Liver (tissue), 9 donors: Measurements from ENCODE around the gene CRHR2. TPM values are rescaled to one million over a fixed set of nuclear protein-coding genes. Genes with fewer than 3 reads are reported as not detected.

Source experiments
- DNase-seq: peaks from one replicate; pipeline ENCODE4 v3.0.0-alpha.2; 2017; ENCODE audit warnings: low spot score
- H3K27ac ChIP-seq, 2 donors: one replicate each; pipeline ENCODE4 v1.7.0; 2013; ENCODE audit warnings: inconsistent platforms in 2 of 2, low read length in 2 of 2, control low read depth in 1 of 2, low read depth in 1 of 2, mild to moderate bottlenecking in 1 of 2
- H3K27me3 ChIP-seq, 4 donors: one replicate each; pipeline versions ENCODE4 v1.6.1 to v1.7.0; 2013; ENCODE audit warnings: low read length in 3 of 4, inconsistent platforms in 1 of 4, mild to moderate bottlenecking in 1 of 4, moderate library complexity in 1 of 4; ENCODE audit not compliant: control insufficient read depth in 4 of 4, insufficient read depth in 4 of 4
- H3K36me3 ChIP-seq, 4 donors: one replicate each; pipeline versions ENCODE4 v1.6.1 to v1.7.0; 2013; ENCODE audit warnings: low read length in 3 of 4, mild to moderate bottlenecking in 3 of 4, low read depth in 1 of 4, moderate library complexity in 1 of 4; ENCODE audit not compliant: control insufficient read depth in 4 of 4, insufficient read depth in 3 of 4
- H3K4me1 ChIP-seq, 4 donors: one replicate each; pipeline versions ENCODE4 v1.6.1 to v1.7.0; 2013; ENCODE audit warnings: low read length in 3 of 4, mild to moderate bottlenecking in 3 of 4, moderate library complexity in 1 of 4; ENCODE audit not compliant: control insufficient read depth in 4 of 4, insufficient read depth in 4 of 4
- H3K4me3 ChIP-seq, 3 donors: one replicate each; pipeline versions ENCODE4 v1.6.1 to v1.7.0; 2013; ENCODE audit warnings: low read length in 3 of 3, control low read depth in 1 of 3, low read depth in 1 of 3, mild to moderate bottlenecking in 1 of 3
- H3K9ac ChIP-seq, 2 donors: one replicate each; pipeline ENCODE4 v1.7.0; 2013; ENCODE audit warnings: low read length in 2 of 2, mild to moderate bottlenecking in 2 of 2, moderate library complexity in 2 of 2, control low read depth in 1 of 2, low read depth in 1 of 2
- H3K9me3 ChIP-seq, 4 donors: one replicate each; pipeline versions ENCODE4 v1.6.1 to v1.7.0; 2013; ENCODE audit warnings: low read length in 3 of 4; ENCODE audit not compliant: control insufficient read depth in 4 of 4
- EGR1 ChIP-seq, 2 donors: IDR thresholded peaks; 2 replicates each; pipeline ENCODE4 v1.6.1; 2016 to 2018; ENCODE audit warnings: antibody characterized with exemption in 2 of 2, low read depth in 2 of 2
- FOXA1 ChIP-seq: IDR thresholded peaks from 2 replicates; pipeline ENCODE4 v1.6.1; 2016; ENCODE audit warnings: antibody characterized with exemption
- FOXA2 ChIP-seq: IDR thresholded peaks from 2 replicates; pipeline ENCODE4 v1.6.1; 2016; ENCODE audit warnings: antibody characterized with exemption
- GABPA ChIP-seq, 2 donors: IDR thresholded peaks in 1 of 2; conservative IDR thresholded peaks in 1 of 2; 2 replicates each; pipeline ENCODE4 v1.6.1; 2016; ENCODE audit warnings: antibody characterized with exemption in 2 of 2, mild to moderate bottlenecking in 1 of 2, moderate library complexity in 1 of 2
- HNF4A ChIP-seq, 2 donors: conservative IDR thresholded peaks; 2 replicates each; pipeline ENCODE4 v1.6.1; 2016; ENCODE audit warnings: antibody characterized with exemption in 2 of 2, mild to moderate bottlenecking in 2 of 2
- HNF4G ChIP-seq: IDR thresholded peaks from 2 replicates; pipeline ENCODE4 v1.6.1; 2016; ENCODE audit warnings: antibody characterized with exemption
- JUND ChIP-seq, 2 donors: IDR thresholded peaks; 2 replicates each; pipeline ENCODE4 v1.6.1; 2016; ENCODE audit warnings: antibody characterized with exemption in 2 of 2
- MAX ChIP-seq: IDR thresholded peaks from 2 replicates; pipeline ENCODE4 v1.6.1; 2016; ENCODE audit warnings: antibody characterized with exemption
- NR2F2 ChIP-seq: IDR thresholded peaks from 2 replicates; pipeline ENCODE4 v1.6.1; 2016; ENCODE audit warnings: antibody characterized with exemption
- RXRA ChIP-seq, 2 donors: IDR thresholded peaks; 2 replicates each; pipeline ENCODE4 v1.6.1; 2017 to 2018; ENCODE audit warnings: antibody characterized with exemption in 2 of 2, mild to moderate bottlenecking in 1 of 2
- SP1 ChIP-seq: IDR thresholded peaks from 2 replicates; pipeline ENCODE4 v1.6.1; 2018; ENCODE audit warnings: antibody characterized with exemption, mild to moderate bottlenecking
- TAF1 ChIP-seq: conservative IDR thresholded peaks from 2 replicates; pipeline ENCODE4 v1.6.1; 2016; ENCODE audit warnings: antibody characterized with exemption, mild to moderate bottlenecking
- YY1 ChIP-seq: IDR thresholded peaks from 2 replicates; pipeline ENCODE4 v1.6.1; 2016; ENCODE audit warnings: antibody characterized with exemption, mild to moderate bottlenecking
- WGBS: extraction: QIAGEN DNeasy Blood & Tissue Kit; methylation state at CpG from one replicate; pipeline ENCODE4 v1.1.7; 2013; 5-methylcytosine and 5-hydroxymethylcytosine counted together
- polyA plus RNA-seq, 2 donors: library from polyadenylated mRNA; stranded (reverse) in 1 of 2; unstranded in 1 of 2; fragments of 200-250 nt in 1 of 2; fragments of >200 nt in 1 of 2; fragmentation: Nextera tagmentation in 1 of 2; extraction: Ambion mirVana in 1 of 2; gene quantifications; one replicate each; pipeline versions ENCODE4 v1.2.1 to v1.2.3, GENCODE V29; 2013 to 2015
- total RNA-seq, 2 donors: library from RNA; depleted of rRNA; stranded (reverse); fragments of >200 nt; gene quantifications; one replicate each; pipeline ENCODE4 v1.2.3, GENCODE V29; 2014
- TF ChIP-seq, protein P1 (sequence below): IDR thresholded peaks from 2 replicates; pipeline ENCODE4 v1.6.1; 2016; ENCODE audit warnings: antibody characterized with exemption
- TF ChIP-seq, protein P2 (sequence below): IDR thresholded peaks from 2 replicates; pipeline ENCODE4 v1.6.1; 2016; ENCODE audit warnings: antibody characterized with exemption
- TF ChIP-seq, protein P3 (sequence below): IDR thresholded peaks from 2 replicates; pipeline ENCODE4 v1.6.1; 2016; ENCODE audit warnings: antibody characterized with exemption, mild to moderate bottlenecking
- donor health status: healthy.
- donor health status: healthy.
- donor health status: healthy.
- donor health status: healthy.
- donor health status: healthy.

Gene CRHR2
- total and polyA plus RNA-seq, 4 donors = not detected

GRCh38 chr7:30616318-30616717, 65.9 kb downstream of the CRHR2 start:
- Histone ChIP-seq H3K4me1 (no peaks in the 10 kb centered on the region), H3K4me3 (no peak overlapping the region), H3K9ac (no peak overlapping the region), H3K36me3 (peaks cover 13 to 62% (median 32%) of the 10 kb centered on the region in 4 donors), H3K27ac (no peak overlapping the region), H3K9me3 (no peaks in the 10 kb centered on the region), H3K27me3 (no peaks in the 10 kb centered on the region)
- 87% methylated on average over 4 of the region's 4 CpGs for WGBS
- no peak for TF ChIP-seq RXRA (IDR thresholded peaks at IDR 0.05)
- no peak for TF ChIP-seq SP1
- no peak for TF ChIP-seq JUND (IDR thresholded peaks at IDR 0.05)
- TF ChIP-seq FOXA2 = no peak
- TF ChIP-seq HNF4G = no peak
- TF ChIP-seq, protein P1, sequence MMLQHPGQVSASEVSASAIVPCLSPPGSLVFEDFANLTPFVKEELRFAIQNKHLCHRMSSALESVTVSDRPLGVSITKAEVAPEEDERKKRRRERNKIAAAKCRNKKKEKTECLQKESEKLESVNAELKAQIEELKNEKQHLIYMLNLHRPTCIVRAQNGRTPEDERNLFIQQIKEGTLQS = no peak
- TF ChIP-seq YY1 = no peak
- TF ChIP-seq FOXA1 = no peak
- TF ChIP-seq MAX = no peak
- TF ChIP-seq NR2F2 = no peak
- TF ChIP-seq, protein P2, sequence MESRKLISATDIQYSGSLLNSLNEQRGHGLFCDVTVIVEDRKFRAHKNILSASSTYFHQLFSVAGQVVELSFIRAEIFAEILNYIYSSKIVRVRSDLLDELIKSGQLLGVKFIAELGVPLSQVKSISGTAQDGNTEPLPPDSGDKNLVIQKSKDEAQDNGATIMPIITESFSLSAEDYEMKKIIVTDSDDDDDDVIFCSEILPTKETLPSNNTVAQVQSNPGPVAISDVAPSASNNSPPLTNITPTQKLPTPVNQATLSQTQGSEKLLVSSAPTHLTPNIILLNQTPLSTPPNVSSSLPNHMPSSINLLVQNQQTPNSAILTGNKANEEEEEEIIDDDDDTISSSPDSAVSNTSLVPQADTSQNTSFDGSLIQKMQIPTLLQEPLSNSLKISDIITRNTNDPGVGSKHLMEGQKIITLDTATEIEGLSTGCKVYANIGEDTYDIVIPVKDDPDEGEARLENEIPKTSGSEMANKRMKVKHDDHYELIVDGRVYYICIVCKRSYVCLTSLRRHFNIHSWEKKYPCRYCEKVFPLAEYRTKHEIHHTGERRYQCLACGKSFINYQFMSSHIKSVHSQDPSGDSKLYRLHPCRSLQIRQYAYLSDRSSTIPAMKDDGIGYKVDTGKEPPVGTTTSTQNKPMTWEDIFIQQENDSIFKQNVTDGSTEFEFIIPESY = no peak
- TF ChIP-seq, protein P3, sequence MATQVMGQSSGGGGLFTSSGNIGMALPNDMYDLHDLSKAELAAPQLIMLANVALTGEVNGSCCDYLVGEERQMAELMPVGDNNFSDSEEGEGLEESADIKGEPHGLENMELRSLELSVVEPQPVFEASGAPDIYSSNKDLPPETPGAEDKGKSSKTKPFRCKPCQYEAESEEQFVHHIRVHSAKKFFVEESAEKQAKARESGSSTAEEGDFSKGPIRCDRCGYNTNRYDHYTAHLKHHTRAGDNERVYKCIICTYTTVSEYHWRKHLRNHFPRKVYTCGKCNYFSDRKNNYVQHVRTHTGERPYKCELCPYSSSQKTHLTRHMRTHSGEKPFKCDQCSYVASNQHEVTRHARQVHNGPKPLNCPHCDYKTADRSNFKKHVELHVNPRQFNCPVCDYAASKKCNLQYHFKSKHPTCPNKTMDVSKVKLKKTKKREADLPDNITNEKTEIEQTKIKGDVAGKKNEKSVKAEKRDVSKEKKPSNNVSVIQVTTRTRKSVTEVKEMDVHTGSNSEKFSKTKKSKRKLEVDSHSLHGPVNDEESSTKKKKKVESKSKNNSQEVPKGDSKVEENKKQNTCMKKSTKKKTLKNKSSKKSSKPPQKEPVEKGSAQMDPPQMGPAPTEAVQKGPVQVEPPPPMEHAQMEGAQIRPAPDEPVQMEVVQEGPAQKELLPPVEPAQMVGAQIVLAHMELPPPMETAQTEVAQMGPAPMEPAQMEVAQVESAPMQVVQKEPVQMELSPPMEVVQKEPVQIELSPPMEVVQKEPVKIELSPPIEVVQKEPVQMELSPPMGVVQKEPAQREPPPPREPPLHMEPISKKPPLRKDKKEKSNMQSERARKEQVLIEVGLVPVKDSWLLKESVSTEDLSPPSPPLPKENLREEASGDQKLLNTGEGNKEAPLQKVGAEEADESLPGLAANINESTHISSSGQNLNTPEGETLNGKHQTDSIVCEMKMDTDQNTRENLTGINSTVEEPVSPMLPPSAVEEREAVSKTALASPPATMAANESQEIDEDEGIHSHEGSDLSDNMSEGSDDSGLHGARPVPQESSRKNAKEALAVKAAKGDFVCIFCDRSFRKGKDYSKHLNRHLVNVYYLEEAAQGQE = no peak
- TF ChIP-seq GABPA (IDR thresholded peaks at IDR 0.05 in 1 of 2, conservative IDR thresholded peaks at IDR 0.05 in 1 of 2) = no peak
- TF ChIP-seq TAF1 = no peak
- no peak for TF ChIP-seq HNF4A (conservative IDR thresholded peaks at IDR 0.05)
- no peak for TF ChIP-seq EGR1 (IDR thresholded peaks at IDR 0.05; ENCODE audit: low read depth in 2 of 2)
- DNase-seq = no peak

DNA sequence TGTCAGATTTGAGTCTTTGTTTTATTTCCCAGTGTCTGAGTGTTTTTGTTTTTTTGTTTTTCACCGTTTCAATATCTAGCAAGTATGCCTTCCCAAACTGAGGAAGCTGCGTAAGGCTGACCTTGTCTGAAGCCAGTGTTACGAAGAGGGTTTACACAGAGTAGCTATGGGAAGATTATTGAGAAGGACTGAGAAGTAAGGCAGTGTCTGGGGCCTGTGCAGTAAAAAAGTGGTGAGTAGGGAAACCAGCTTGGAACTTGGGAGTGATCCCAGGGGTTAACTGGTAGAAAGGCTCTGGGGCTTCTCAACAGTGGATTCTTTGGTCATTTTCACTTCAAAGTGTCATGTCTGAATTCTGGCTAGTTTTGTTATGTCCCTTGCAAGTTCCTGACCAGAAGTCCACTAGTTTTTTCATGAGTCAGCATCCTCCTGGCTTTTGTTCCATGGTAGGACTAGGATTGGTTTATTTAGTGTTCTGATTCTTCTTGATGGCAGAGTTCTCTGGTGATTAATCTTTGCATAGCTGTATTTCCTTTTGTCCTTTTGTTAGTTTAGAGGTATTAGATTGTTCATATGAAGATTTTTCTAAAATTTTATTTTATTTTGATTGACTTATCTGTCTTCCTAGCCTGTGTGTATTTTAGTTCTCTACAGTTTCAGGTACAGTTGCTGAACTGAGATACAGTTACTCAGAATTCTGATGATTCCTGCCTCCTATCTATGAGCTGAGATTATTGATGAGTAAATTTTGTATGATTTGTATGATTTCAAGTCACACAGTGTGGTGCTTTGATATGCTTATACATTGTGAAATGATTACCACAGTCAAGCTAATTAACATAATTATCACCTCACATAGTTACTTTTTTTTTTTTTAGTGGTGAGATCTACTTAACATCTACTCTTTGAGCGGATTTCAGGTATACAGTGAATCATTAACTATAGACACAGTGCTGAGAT, 68.6 kb downstream of the CRHR2 start:
- no peak for DNase-seq
- no peak overlapping the region for H3K27ac ChIP-seq
- H3K36me3 ChIP-seq = peaks cover 13 to 61% (median 33%) of the 10 kb centered on the region in 4 donors
- 97% methylated on average over 4 of the region's 4 CpGs for WGBS
- no peaks in the 10 kb centered on the region for H3K4me1 ChIP-seq
- no peaks in the 10 kb centered on the region for H3K9me3 ChIP-seq
- TF ChIP-seq HNF4A (conservative IDR thresholded peaks at IDR 0.05) (no peak), YY1 (no peak), MAX (no peak), GABPA (IDR thresholded peaks at IDR 0.05 in 1 of 2, conservative IDR thresholded peaks at IDR 0.05 in 1 of 2) (no peak), EGR1 (IDR thresholded peaks at IDR 0.05; ENCODE audit: low read depth in 2 of 2) (no peak), FOXA2 (no peak), SP1 (no peak), FOXA1 (no peak), HNF4G (no peak), TAF1 (no peak)
- TF ChIP-seq, protein P1 = no peak
- no peaks in the 10 kb centered on the region for H3K27me3 ChIP-seq
- no peak overlapping the region for H3K9ac ChIP-seq
- H3K4me3 ChIP-seq = no peak overlapping the region
